HG02870 (cell line): ENCODE results near the gene CALHM6.

Experiments
- ATAC-seq: cut with Tn5 transposase; IDR thresholded peaks from one replicate; pipeline ENCODE4 v1.9.1; 2021; ENCODE audit warnings: mild to moderate bottlenecking, moderate library complexity; ENCODE audit not compliant: unreplicated experiment

CALHM6 gene

DNA sequence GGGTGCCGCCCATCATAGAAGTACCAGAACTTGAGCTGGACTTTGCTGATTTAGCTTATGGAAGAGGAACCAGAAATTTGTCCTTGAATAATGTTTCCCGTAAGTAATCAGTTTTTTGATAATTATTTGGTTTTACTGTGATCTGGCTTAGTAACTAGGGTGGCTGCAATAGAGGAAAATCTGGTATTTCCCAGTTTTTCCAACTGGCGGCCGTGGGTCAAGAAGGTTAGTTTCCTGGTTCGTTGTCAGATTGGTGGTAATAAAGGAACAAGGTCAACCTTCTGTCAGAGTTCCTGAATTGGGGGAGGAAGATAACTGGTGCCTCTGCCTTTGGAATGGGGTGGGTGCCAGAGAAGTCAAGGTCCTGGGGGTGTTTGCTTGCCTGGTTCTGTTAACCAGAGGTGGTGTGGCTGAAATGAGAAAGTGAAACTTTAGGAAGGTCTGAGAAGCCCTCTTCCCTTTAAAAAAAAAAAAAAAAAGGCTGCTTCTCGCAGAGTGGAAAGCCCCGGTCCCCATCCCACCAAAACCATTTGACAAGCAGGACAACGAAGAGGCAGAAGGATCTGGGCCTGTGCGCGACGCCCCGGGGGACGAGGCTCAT is at the start of gene CALHM6:
TSS of gene CALHM6 (plus strand) at position 45 of the 601 bp plus-strand sequence. CDS start at position 600, 555 bp downstream.
- ATAC-seq = no peak

DNA sequence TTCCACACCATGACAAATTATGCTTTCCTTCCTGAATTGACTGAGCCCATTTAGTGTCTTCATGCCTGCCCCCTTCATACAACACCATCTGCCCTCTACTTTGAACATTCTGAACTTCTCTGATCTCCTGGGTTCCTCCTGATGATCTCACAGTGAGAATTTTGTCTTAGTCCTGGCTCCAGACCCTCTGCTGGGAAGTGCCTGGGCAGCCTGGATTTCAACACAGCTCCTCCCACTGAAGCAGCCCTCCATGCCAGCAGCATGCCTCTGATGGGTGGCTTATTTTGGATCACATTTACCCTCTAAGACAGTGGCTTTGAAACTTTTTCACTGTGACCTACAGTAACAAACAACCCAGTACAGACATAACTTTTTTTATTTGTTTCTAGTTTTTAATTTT is 48.9 kb upstream of the CALHM6 start:
- no peak for ATAC-seq

DNA sequence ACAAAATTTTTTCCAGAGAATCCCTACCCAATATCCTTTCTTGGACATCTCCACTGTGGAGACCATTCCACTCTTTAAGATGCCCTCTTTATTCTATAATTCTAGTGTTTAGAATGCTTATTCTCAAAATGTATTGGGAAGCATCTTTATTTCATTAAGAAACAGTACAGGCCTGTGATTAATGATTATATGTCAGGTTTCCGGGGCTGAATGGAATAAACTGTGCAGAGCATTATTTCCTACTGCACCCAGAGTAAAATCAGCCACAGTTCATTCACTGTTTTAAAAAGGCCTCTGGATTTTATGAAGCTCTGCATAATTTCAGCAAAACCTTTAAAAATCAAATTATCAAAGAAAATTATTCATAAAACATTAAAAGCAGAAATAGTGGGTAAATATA is 47.8 kb upstream of the CALHM6 start:
- no peak for ATAC-seq

DNA sequence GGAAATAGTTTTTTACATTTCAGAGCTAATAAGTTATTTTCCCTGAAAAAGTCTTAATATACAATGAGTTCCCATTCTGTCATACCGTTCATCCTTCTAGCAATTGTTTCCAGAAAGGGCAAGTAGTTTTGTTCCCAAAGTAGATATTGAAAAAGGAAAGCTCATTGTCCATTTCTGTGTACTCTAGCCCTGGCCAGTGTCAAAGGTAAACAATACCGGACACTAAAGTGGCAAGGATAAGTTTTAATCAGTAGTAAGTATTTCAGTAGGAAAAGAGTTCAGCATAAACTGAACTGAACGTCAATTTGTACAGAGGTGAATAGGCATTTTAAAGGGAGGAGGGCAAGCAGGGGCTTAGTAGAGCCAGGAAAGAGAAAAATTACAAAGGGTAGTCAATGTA is 43.5 kb upstream of the CALHM6 start:
- no peak for ATAC-seq

DNA sequence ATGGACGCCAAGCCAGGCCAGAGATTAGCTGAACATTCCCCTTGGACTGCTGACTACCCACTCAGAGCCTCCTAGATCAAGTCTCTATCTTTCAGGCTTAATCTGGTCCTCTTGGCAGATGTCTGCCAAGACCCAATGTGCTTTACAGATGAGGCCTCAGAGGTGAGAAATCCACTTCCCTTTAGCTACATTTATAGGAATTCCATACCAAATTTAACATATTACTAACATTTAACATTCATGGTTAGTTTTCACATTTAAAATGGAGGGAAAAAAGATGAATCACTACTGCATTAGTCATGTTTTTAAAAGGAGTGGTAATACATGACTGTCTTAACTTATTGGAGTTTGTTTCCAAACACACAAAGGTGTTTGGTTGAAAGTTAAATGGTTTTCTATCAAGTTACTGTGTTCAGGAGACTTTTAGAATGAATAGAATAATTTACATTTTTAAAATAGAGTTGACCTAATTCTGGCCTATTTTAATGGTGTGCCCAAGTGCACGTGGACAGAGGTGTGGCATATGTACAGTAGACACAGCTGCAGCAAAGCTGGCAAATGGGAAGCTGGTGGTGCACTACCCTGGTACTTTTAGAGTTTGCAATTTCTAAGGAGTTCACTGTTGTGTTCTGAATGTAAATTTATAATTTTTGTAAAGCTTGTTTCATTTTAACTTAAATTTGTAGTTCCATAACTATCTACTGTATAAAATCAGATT is 41.9 kb upstream of the CALHM6 start:
- no peak for ATAC-seq

DNA sequence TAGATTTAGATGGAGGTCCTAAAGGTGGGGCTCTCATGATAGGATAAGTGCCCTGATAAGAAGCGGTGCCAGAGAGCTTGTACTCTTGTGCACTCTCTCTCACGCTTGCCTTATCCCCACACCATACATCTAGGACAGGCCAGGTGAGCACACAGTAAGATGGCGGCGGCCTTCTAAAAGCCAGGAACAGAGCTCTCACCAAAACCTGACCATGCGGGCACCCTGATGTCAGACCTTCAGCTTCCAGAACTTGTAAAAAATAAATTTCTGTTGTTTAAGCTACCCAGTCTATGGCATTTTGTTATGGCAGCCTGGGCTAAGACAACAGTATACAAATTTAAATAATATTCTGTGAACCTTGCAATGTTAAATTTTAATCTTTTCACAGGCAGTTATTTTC is 40.8 kb upstream of the CALHM6 start:
- no peak for ATAC-seq

DNA sequence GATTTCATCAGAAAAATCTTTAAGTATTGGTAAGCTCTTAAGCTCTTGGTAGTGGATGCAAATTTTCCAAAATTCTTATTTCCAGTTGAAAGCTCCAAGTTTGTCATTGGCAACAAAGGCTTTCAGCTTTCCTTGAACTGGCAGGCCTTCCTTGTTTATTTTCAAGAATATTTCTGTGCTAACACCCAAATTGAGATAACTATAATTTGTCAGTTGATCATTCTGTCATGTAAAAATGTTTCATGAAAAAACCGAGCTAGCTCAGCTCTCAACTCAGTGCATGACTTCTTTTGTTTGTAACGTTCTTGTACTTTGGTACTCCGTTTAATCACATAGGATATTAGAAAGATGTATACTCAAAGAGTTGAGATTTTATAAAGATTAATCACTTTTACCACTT is 38.9 kb upstream of the CALHM6 start:
- no peak for ATAC-seq

DNA sequence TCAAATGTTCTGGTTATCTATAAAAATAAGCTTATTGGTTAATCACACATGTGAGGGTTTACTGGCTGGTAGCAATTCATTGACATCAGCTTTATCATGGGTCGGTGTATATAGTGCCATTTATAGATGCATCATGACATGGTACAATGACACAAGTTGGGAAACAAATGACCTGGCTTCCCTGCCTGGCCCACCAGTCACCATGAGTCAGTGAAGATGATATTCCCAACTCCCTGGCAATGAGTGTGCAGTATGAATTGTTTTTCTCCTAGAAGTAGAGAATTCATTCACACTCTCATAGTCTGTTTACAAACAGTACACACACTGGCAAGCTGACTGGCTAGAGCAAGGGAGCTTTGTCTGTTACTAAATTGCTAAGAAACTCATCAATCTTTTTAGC is 37.2 kb upstream of the CALHM6 start:
- ATAC-seq = no peak

DNA sequence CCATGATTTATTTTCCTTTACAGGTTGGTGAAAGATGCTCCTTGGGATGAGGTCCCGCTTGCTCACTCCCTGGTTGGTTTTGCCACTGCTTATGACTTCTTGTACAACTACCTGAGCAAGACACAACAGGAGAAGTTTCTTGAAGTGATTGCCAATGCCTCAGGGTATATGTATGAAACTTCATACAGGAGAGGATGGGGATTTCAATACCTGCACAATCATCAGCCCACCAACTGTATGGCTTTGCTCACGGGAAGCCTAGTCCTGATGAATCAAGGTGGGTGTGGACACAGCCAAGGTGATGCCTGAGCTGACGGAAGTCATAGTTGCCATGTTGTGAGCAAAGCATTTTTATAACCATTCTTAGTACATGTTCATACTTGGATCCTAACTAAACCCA is 34.6 kb upstream of the CALHM6 start:
- no peak for ATAC-seq

DNA sequence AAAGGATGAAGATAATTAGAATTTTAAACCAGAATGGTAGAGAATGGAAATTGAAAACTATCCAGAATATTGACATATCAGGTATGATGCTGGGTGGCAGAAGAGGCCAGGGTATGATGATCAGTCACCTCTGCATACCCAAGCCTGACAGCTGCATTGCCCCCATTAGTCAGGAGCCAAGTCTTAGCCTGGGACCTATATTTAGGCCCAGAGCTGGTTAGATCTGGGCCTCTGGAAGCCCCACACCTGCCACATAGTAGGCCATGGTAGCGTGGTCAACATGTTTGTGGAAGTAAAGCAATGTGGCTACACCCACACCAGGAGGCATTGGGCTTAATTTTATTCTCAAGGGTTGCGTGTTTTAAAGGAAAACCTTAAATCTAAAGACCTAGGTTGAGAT is 32.1 kb upstream of the CALHM6 start:
- no peak for ATAC-seq

DNA sequence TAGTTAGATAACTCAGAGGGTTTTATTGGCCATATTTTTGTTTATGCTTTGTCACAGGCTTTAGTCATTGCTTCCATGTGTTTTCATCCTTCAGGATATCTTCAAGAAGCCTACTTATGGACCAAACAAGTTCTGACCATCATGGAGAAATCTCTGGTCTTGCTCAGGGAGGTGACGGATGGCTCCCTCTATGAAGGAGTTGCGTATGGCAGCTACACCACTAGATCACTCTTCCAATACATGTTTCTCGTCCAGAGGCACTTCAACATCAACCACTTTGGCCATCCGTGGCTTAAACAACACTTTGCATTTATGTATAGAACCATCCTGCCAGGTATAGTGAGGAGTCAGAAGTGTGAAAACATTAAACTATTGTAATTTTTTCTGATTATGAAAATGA is 30.3 kb upstream of the CALHM6 start:
- no peak for ATAC-seq

DNA sequence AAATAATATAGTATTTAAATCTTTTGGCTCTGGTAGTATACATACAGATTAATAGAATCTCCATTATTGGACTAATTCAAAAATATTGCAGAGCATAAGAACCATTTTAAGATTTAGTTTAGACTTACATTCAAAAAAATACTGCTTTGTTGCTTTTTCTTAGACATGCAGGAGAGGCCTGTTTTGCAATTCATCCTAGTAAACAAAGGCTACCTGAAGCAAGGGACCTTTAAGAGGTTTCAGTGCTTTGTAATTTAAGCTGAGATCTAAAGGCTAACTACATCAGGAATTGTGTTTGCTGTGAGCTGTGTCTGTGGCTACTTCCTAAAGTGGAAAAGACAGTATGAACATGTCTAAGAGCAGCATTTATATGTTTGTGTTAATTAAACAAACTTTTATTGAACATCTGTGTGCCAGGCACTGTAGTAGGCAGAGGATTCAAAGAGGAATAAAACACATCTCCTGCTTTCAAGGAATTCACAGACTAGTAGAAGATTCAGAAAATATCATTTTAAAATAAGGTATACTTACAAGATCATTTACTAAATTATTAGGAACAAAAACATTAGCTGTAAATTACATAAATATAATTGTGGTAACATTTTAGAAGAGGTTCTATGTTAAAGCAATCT is 29.1 kb upstream of the CALHM6 start:
- ATAC-seq = no peak

DNA sequence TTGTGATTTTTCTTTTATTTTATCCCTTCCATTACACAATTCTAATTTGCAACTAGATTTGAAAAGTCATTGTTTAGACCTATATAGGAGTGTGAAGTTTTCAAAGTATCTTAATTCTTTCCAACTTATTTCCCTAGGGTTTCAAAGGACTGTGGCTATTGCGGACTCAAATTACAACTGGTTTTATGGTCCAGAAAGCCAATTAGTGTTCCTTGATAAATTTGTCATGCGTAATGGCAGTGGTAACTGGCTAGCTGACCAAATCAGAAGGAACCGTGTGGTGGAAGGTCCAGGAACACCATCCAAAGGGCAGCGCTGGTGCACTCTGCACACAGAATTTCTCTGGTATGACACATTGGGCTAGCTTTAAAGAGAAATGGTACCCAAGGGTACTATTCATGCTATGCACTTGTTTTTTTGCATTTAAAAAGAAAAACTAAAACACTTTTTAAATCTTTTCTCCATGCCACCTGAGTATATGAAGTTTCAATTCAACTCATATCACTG is 27.9 kb upstream of the CALHM6 start:
- ATAC-seq = no peak

DNA sequence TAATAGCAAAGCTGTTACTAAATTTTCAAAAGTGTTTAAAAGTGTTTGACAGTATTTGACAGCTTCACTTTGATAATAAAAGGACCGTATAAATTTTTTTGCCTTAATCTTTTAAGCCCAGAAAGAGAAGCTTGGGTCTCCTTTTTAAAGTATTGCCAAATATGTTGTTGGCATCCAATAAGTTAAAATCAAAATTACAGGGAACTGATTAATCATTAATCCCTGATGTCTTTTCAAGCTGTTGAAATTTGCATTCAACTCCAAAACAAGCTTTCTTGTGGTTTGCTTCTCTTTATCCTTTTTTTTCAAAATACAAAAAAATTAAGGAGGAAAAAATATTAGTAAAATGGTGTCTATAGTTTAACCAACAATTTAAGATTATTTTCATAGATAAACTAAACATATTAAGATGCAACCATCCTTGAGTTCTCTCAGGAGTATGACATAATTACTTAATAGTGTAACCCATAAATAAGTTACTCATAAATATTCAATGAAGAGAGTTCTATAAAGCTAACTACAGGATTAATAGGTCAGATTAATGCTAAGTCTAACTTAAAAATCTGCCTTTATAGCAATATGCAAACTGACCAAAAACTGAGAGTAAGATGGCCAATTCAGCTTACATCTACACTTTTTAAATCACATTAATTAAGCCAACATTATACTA is 27.0 kb upstream of the CALHM6 start:
- ATAC-seq = no peak

DNA sequence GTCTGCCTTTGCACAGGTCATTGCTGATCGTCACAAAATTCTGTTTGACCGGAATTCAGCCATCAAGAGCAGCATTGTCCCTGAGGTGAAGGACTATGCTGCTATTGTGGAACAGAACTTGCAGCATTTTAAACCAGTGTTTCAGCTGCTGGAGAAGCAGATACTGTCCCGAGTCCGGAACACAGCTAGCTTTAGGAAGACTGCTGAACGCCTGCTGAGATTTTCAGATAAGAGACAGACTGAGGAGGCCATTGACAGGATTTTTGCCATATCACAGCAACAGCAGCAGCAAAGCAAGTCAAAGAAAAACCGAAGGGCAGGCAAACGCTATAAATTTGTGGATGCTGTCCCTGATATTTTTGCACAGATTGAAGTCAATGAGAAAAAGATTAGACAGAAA is 24.6 kb upstream of the CALHM6 start:
- no peak for ATAC-seq

DNA sequence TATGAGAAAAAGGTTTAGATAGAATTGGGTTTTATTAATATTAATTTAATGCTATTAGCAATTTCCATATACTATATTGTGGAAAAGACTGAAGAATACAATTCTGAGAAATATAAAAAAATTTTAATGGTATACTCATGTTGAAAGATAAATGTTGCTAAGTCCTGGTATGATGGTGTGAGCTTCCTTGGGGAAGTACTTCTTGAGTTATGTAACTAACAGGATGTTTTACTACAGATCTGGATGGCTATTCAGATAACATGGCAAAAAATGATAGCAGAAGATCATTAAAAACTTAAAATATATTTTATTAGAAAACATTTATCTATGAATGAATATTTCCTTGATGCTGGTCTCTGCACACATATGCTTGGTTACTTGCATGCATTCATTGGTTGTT is 23.5 kb upstream of the CALHM6 start:
- ATAC-seq = no peak

DNA sequence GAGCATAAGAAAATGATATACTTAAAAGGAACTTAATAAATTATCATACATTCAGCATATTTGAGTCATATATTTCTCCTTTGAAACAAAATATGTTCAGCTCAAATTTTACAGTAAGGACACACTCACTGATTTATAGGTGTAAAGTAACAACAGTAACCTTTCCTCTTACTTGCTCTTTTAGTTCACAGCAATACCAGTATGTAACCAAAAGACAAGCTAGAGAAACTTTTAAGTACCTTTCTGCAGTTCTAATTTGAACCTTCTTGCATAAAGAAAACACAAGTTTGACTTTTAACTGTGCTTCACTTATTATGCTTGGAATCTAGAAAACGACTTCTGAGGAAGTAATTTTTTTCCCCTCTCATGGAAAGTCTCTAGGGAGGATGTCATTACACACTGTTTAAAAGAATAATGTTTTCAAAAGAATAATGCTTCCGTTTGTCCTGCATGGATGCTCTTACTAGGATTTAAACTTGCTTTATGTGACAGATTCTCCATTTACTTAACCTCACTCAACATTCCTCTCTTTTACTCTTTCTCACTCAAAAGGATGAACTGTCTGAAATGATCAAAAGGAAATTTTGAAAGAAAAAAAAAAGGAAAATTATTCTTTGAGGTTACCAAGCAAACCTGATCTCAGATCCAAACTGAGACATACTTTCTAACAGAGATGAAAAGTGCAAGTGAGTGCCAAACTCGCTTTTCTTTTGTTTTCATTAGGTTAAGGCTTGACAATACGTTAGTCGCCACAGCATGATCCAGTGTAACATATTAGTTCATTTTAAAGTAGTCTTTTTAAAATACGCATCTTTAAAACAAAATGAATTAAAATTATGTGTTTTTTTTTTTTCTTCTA is 22.4 kb upstream of the CALHM6 start:
- no peak for ATAC-seq

DNA sequence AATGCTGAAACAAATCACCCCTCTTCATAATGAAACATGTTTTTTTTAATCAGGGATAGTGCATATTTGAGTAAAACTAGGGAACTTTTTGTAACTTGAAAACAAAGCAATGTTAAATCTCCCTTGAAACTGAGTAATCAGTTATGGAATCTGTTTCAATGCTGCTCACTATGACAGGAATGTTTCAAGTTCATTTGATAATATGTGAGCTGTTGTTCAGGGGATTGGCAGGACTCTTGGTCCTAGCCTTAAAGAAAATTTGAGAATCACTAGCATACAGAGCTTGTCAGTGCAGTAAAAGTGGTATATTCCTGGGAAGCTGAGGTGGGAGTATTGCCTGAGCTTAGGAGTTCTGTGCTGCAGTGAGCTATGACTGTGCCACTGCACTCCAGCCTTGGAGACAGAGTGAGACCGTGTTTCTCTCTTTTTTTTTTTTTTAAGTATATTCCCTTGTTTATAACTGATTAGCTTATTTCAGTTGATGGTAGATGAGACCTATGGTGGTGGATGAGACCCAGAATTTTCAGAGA is 21.6 kb upstream of the CALHM6 start:
- no peak for ATAC-seq

DNA sequence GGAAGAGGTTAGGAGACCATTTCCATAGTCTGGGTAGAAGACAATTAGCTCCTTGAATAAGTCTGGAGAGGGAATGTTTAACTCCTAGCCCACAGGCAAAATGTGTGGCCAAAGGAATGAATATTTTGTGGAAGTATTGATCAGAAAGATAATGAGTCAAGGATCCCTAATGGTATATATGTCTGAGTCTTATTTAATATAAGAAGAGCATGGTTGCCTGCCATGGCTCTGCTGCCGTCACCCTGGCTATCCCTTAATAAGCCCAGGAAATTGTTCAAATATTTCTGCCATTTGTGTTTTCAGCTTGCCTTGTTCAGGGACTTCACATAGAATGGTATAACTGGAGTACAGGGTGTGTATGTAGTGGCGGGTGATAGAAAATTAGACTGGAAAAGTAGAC is 18.1 kb upstream of the CALHM6 start:
- no peak for ATAC-seq

DNA sequence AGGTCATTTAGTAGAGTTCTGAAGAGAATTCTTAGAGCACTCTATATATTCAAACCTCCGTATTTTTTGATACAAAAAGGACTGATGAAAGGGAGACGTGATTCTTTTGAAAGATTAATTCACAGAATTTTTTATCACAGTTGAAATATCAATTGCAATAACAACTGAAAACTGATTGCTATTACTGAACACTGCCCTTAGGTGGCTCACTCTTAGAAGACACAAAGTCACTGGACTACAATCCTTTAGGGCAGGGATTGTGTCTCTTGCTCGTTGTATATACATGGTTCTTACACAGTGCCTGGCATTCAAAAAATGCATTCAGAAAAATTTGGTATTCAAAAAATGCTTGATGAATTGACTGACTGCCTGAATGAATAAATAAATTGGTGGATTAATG is 17.1 kb upstream of the CALHM6 start:
- ATAC-seq = peak; percentile 43

DNA sequence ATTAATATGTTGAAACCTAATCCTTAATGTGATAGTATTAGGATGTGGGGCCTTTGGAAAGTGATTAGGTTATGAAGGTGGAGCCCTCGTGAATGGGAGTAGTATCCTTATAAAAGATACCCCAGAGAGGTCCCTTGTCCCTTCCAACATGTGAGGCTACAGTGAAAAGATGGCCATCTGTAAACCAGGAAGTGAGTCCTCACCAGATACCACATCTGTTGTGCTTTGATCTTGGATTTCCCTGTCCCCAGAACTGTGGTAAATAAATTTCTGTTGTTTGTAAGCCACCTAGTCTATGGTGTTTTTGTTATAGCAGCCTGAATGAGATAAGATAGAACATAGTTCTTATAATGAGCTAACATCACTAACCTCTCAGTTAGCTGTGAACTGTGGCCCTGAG is 16.6 kb upstream of the CALHM6 start:
- ATAC-seq = no peak
